COLO829 (cell line): Measurements from ENCODE around the gene PLIN3.
"Not testable (repeated sequence)": the region's sequence is repeated elsewhere in the genome, so short reads cannot be mapped to it uniquely, and the experiment has no call there.

Experiments used
- DNase-seq: peaks from one replicate; pipeline ENCODE4 v3.0.0; 2012; ENCODE audit warnings: low spot score

PLIN3 gene

GRCh38 chr19:4845975-4846374 lies 21.5 kb downstream of the PLIN3 start:
- not testable (repeated sequence) for DNase-seq

- no peak for DNase-seq
These were observed 22.9 kb downstream of the PLIN3 start for GRCh38 chr19:4844348-4845179.

- DNase-seq, result no peak
These were observed 23.9 kb downstream of the PLIN3 start for GRCh38 chr19:4843647-4843965.

GRCh38 chr19:4839192-4839591 lies 28.3 kb downstream of the PLIN3 start:
- DNase-seq, result no peak

GRCh38 chr19:4832776-4833175 lies 34.7 kb downstream of the PLIN3 start:
- DNase-seq, result no peak

GRCh38 chr19:4831979-4832340 lies 35.5 kb downstream of the PLIN3 start:
- not testable (repeated sequence) for DNase-seq

- peak; percentile 33 for DNase-seq
These were observed 36.0 kb downstream of the PLIN3 start, which contains the start of gene TICAM1 for GRCh38 chr19:4831304-4831978. TSS of gene TICAM1 (minus strand) at chr19:4831712. CDS start at chr19:4818377, 13,335 bp downstream.

- no peak for DNase-seq
These were observed 36.6 kb downstream of the PLIN3 start for GRCh38 chr19:4830768-4831265.

GRCh38 chr19:4830332-4830731 lies 37.1 kb downstream of the PLIN3 start:
- no peak for DNase-seq

- no peak for DNase-seq
These were observed 38.3 kb downstream of the PLIN3 start for GRCh38 chr19:4829001-4829712.

- no peak for DNase-seq
These were observed 43.9 kb downstream of the PLIN3 start for GRCh38 chr19:4823577-4823976.

GRCh38 chr19:4822354-4822753 lies 45.1 kb downstream of the PLIN3 start:
- DNase-seq, result not testable (repeated sequence)

- DNase-seq, result no peak
These were observed 46.2 kb downstream of the PLIN3 start for GRCh38 chr19:4821265-4821664.

- no peak for DNase-seq
These were observed 49.8 kb downstream of the PLIN3 start for GRCh38 chr19:4817467-4818277.

- no peak for DNase-seq
These were observed 50.6 kb downstream of the PLIN3 start for GRCh38 chr19:4816950-4817278.

- no peak for DNase-seq
These were observed 51.1 kb downstream of the PLIN3 start for GRCh38 chr19:4816202-4816949.

- peak; percentile 98 for DNase-seq
These were observed 51.9 kb downstream of the PLIN3 start for GRCh38 chr19:4815426-4816201.

- DNase-seq, result no peak
These were observed 52.6 kb downstream of the PLIN3 start for GRCh38 chr19:4814625-4815425.

- DNase-seq, result peak; percentile 48
These were observed 55.9 kb downstream of the PLIN3 start for GRCh38 chr19:4811328-4812131.
